Kidney glomerular epithelial cell (primary cell): ENCODE data around the gene PEX12.
A peak's percentile ranks its signal among the peaks of the same experiment; 100 is the strongest.
"Not testable (repeated sequence)": the region's sequence is repeated elsewhere in the genome, so short reads cannot be mapped to it uniquely, and the experiment has no call there.

ENCODE experiments used
- DNase-seq: peaks from one replicate; lab custom pipeline; 2025; lab: John Stamatoyannopoulos, UW

PEX12 gene

DNA sequence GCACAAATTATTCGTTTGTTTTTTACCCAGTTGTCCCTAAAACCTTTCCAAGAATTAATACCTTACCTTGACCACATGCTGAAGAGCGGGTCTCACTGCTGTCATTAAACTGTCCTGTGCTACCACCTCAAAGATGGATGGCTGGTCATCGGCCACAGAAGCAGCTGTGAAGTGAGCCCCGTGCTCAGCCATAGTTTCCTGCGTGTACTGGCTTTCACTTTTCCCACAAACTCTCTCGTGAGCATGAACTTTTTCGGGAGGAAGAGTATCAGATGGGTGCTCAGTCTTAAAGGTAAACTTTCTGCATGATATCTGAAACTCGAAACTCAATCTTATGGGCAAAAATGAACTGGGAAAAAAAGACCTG lies 558 bp downstream of the PEX12 start:
- no peak for DNase-seq

DNA sequence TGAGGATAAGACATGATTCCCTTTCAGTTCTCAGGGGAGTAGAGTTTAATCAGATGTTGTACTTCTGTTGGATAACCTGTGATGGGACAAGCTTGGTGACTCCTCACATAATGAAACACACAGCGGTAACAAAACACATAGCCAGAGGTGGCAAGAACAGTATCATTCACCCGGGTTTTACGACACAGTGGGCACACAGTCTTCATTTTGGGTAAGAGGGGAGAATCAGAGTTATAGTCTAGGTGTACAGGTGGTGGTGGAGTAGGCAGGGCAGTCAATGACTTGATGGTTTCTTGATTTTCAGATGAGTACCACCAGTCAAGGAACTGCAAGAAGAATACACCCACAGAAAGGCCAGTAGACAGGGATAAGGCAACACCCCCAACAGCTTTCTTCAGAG lies 2.6 kb downstream of the PEX12 start:
- DNase-seq, result no peak

DNA sequence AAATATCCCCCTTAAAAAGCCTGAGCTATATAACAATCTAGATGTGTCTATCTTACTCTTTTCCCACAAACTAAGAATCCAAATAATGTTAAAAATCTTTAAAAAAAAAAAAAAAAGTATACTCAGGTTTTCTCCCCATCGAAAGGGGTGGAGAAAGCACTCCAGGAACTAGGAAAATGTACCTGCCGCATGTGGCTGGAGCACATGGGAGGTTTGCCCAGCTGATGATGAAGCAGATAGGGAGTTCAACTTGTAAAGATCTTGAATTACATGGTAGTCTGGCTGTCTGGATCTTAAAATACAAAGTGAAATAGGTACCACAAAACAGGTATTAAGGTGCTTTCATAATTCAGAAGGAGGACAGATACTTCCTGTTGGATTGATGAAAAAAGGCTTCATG lies 9.0 kb downstream of the PEX12 start:
- no peak for DNase-seq

DNA sequence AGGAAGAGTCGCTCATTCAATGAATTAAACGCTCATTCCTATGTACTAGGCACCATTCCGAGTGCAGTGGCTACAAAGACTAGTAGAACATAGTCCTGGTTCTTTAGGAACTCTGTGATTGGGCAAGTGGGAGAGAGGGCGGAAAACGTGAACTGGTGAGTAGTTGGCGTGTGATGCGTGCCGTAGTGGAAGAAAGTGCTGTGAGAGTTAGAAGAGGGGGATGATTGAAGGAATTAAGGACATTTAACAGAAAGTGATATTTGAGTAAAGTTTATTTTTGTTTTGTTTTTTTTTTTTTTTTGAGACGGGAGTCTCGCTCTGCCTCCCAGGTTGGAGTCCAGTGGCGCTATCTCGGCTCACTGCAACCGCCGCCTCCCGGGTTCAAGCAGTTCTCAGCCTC lies 9.8 kb downstream of the PEX12 start:
- peak; percentile 48 for DNase-seq

DNA sequence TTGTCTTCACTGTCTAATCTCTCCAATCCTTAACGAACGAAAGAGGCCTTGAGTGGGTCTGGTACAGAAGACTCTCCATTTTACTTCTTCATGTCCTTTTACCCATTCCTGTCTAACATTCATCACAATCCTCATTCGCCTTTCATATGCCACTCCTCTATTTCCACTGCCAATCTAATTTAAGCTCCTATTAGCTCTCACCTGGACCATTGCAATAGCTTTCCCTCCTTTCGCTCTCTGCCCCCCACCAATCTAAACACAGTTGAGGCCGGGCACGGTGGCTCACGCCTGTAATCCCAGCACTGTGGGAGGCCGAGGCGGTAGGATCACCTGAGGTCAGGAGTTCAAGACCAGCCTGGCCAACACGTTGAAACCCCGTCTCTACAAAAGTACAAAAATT lies 11.4 kb downstream of the PEX12 start:
- no peak for DNase-seq

DNA sequence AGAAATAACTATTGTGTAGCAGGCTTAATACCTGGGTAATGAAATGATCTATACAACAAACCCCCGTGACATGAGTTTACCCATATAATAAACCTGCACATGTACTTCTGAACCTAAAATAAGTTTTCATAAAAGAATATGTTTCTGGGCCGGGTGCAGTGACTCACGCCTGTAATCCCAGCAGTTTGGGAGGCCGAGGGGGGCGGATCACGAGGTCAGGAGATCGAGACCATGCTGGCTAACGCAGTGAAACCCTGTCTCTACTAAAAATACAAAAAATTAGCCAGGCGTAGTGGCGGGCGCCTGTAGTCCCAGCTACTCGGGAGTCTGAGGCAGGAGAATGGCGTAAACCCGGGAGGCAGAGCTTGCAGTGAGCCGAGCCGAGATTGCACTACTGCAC lies 15.2 kb downstream of the PEX12 start:
- DNase-seq, result not testable (repeated sequence)

DNA sequence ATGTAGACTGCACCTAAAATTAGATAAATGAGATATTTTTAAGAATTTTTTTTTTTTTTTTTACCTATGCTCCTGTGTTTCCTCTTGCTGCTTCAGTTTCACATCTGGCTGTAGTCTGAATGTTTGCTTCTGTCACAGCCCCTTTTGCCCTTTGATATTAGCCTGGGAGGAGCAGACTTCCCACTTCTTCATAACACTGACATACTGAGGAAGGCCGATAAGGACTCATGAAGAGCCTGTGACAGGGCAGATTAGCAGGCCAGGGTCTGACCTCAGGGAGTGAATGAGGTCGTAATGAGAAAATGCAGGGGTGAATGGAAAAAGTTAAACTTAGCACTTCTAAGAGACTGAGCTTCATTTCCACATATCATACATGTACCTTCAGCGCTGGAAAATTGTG lies 17.7 kb downstream of the PEX12 start, which contains the start of gene SLFN14:
SLFN14 (minus strand) TSS at position 117 of the 400 bp plus-strand sequence. CDS start 2,757 bp downstream, outside the sequence.
- DNase-seq, result no peak

DNA sequence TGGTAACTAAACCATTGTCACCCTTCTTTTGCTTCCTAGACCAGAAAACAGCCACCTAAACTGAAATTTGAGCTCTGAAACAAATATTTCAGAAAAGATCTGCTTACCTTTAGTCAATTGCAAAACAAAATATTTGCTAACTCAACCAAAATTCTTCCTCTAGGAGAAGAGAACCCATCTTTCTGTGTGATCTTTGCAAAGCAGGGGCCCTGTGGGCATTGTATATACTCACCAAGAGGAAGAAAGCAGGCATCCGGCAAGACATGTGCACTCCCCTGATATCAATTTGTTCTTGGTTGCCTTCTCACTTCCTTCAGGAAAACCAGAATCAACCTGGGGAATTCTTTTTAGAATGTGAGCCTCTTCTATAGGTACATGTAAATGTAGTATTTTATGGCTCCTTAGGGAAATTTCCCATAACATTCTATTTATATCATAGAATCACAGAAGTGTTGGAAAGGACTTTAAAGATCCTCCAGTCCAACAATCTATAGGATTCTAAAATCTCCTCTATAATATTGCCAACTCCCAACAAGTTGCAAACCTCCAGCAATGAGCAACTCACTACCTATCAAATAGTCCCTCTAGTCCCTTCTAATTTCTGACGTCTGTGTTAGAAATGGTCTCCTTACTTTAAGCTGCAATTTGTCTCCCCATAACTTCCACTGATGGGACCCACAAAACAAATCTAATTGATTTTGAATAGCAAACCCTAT lies 18.7 kb downstream of the PEX12 start:
- DNase-seq, result no peak

DNA sequence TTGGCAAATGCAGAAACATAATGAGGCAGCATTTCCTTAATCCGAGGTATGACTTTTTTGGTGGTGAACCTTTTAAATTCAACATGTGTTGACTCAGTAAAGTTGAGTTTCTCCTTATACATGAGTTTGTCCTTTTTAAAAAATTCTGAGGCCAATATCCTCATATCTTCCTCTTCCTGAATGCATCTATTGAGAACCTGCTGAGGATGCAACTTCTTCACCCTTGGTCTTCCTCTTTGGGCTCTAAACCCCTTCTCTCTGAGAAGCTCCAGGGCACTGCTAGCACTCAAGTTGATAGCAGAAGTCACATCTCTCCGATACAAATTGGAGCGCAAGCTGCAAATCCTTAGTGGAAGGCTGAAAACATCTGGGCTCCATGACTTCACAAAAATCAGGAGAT lies 21.0 kb downstream of the PEX12 start:
- DNase-seq, result no peak

DNA sequence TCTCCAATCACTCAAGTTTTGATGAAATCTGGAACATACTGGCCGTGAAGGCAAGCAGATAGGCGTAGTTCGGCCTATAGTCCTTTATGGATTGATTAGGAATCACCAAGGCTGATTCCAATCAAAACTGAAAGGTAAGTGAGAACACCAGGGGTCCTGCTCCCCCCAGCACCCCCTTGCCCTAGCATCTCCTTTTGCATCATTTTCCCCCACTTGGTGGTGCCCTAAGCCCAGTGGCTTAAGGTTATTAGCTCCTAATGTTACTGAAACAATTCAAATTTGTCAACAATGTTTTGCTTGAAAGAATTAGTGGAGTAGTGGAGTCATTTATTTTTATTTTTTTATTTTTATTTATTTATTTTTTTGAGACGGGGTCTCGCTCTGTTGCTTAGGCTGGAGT lies 22.7 kb downstream of the PEX12 start:
- no peak for DNase-seq

DNA sequence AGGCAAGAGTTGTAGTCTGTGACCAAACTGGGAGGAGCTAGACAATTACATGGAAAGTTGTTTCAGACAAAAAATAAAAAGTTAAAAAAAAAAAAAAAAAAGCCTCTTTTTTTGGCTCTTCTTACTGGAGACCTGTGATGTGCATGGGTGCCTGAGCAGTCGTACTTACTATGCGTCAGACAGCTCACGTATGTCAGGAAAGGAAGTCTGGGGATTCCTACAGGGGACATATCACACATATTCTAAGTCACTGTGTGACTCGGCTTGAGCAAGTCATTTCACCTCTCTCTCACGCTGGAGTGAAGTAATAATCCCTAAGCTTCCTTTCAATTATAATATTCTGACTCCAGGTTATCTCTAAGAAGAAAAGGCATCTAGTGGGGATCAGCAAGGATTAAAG lies 23.7 kb downstream of the PEX12 start:
- DNase-seq, result no peak

DNA sequence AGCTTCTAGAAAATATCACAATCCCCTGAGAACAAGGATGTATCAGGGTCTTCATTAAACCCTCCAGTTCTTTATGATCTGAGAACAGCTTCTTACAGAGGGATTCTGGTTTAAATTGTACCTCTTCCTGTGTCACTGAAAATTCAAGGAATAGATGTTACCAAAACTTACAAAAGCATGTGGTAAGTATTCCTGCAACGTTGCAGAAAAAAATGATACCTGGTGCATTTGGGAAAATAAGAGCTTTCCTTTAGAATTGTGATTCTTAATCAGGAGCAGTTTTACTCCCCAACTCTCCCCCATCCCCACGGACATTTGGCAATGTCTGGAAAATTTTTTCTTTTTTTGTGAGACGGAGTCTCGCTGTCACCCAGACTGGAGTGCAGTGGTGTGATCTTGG lies 25.1 kb downstream of the PEX12 start:
- no peak for DNase-seq

DNA sequence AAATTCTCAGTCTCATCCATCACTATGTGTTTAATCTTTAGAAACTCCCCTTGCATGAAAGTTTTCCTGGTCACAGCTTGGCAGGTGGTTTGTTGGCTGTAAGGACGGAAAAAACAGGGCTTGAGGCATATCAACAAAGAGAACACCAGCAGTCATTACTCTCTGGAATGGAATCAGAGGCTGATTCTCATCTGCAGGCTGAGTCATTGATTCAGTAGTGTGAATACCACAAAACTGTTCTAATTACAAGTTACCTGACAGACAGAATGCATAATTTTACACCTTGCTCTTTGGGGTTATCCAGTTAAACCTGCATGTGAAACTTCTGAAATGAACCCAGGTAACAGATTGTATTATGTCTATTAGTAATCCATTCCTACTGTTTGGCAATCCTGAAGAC lies 29.4 kb downstream of the PEX12 start:
- DNase-seq, result no peak

DNA sequence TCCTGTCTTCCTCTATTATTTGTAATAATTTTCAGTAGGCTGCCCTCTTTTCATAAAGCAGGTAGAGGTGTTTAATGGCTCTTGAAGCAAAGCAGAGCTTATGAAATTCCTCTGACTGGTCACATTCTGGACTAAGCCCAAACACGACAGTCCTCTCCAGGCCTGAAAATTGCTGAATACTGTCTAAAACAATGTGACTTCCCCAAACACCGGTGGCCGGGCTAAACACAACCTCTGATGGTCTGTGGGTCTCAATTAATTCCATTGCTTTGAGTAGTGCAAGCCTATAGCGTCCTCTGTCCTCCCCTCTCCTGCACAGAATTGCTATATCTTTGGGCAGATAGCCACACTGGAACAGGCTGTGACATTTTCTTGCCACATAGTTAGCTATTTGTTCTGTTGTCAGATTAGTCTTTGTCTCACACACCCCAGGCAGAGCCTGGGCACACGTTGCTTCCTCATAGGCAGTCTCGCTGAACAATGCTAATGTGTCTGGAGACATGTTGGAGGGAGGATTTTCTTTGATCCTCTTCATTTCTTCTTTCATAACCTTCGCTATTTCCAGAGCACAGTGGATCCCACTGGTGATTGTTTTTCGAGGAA lies 30.1 kb downstream of the PEX12 start:
- DNase-seq, result no peak

DNA sequence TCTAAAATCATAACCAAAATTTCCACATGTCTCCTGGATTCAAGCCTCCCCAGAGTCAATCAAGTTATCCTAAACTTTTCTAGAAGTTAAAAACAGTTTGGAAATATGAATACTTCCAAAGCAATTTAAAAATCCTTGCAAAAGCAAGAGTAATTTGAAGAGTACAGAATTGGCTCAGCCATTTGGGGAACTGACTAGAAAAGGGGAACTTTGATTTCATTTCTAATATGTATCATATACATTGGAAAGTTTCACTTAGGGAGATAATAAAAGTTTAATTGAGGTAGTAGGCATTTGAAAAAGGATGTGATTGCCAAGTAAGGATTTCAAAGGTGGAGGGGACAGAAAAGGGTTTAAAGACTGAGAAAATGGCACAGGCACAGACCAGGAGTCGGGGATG lies 31.9 kb downstream of the PEX12 start:
- no peak for DNase-seq

DNA sequence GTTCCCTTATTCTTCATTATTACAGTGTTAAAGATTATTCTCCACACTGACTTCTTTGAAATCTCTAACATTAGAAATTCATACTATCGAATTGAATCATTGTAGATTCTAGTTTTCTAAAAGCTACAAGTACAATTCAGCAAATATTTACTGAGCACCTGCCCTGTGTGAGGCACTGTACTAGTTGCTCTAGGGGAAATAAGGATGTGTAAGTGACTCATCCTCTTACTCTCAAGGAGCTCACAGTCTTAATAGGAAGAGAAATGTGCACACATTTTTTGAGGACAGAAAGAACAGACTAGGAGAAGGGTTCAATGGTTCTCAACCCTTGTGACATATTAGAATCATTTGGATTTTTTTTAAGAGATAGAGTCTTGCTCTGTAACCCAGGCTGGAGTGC lies 33.2 kb downstream of the PEX12 start:
- no peak for DNase-seq

DNA sequence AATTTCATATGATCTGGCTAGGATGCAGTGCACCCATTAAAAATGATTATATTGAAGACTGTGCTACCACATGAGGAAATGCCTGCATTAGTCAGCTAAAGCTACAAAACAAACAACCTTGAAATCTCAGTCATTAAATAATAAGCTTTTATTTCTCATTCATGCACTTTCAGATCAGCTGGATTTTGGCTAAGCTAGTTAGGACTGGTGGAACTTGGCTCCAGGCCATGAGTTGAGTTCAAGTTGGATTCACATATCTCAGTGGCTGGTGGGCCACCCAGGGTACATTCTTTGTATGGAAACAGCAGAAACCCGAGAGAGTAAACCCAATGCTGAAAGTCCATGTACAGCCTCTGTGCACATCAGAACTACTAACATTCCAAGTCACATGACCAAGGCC lies 34.5 kb downstream of the PEX12 start:
- DNase-seq, result no peak

DNA sequence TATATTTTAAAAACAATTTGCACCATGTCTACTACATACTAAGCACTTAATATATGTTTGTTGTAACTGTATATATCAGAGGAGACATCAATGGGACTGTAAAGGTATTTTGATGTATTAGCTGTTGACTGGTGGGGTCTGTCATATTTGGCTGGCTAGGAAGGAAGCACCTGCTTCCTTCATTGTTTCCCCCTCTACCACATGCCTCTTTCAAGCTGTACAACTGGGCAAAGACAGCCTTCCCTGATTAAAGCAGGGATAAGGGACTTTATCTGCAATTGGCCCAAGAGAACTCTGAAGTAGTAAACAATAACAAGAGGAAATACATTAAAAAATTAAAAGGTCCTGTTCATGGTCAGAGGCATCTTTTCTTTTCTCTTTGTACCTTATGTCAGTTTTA lies 35.4 kb downstream of the PEX12 start:
- DNase-seq, result no peak

DNA sequence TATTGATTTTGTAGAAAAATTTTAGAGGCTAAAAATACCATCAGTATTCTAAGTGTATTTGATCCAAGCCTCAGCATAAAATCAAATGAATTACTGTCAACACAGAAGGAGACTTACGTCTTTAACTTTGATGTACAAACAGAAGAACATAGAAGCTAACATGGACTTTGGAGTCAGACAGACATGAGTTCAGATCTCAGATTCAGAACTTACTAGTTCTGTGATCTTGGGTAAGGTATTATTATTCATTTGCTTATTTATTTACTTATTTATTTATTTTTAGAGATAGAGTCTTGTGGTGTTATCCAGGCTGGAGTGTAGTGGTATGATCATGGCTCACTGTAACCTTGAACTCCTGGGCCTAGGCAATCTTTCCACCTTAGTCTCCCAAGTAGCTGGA lies 36.9 kb downstream of the PEX12 start:
- DNase-seq, result no peak

DNA sequence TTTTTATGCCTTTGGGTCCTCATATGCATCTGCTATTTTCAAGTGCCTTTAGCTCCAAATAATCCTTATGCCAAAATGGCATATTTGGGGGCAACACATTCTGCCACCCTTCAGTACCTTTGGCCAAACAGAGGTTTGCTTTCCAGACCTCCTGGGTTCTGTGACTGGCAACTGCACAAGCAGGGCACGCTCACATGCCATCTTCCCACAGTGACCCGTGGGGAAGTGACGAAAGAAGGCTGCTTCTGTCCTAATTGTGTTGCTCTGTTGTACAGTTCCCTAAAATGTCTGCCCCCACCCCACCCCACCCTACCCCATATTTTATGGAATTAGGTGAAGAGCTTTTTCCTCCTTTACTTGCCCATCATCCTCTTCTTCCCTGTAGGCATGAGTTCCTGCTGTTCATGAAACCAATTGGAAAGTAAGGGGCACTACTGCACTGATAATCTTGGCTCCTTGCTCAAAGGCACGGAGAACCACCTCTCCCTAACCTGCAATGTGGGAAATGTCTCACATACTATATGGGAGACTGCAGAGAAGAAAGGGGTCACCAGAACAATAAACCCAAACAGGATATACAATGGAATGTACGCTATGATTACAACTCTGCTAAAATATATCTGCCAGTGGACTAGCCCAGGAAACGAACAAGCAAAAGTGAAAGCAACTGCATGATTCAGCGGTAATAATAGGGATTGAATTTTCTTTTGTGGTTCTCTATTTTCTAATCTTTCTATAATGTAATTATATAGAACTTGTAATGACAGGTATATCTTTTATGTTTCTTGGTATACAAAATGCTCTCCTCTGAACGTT lies 37.6 kb downstream of the PEX12 start:
- no peak for DNase-seq

DNA sequence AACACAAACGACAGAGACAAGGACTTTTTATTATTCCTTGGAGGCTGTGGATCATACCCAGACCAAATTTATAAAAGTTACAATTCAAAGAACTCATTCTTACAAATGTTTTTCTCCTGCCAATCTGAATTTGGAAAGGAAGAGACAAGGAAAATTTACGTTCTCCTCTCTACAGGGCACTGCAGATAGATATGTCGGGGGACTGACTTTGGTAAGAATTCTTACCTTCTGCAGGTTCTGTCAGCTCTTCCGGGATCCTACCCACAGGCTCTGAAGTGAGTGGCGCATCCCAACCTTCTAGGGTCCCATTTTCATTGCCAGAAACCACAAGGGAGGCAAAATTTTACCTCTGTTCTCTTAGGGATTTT lies 38.7 kb downstream of the PEX12 start:
- DNase-seq, result no peak

DNA sequence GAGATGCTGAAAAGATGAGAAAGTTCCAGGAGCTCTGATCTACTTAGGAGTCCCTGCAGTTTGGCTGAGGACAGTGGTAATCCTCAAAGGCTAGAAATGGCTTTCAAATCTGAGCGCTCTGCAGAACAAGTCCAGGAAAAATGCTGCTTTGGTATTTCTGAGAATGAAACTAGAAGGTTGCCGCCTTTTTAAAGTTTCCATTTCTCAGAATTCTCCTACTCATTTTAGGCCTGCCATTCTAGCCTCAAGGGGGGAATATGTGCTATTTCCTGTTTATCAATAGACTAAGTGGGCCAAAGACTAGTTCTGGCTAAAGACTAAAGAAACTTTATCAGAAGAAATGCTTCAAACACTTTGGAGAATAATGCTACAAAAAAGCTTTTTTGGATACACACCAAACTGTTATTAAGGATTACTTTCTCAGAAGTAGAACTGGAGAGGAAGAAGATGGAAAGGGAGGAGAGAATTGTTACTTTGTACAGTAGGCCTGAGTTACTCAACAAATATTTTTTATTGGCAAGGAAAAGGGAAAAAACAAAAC lies 40.7 kb downstream of the PEX12 start, which contains the start of gene SLFN12L:
SLFN12L (minus strand) TSS at position 78 of the 541 bp plus-strand sequence. CDS start 15,314 bp downstream, outside the sequence.
- DNase-seq, result no peak

DNA sequence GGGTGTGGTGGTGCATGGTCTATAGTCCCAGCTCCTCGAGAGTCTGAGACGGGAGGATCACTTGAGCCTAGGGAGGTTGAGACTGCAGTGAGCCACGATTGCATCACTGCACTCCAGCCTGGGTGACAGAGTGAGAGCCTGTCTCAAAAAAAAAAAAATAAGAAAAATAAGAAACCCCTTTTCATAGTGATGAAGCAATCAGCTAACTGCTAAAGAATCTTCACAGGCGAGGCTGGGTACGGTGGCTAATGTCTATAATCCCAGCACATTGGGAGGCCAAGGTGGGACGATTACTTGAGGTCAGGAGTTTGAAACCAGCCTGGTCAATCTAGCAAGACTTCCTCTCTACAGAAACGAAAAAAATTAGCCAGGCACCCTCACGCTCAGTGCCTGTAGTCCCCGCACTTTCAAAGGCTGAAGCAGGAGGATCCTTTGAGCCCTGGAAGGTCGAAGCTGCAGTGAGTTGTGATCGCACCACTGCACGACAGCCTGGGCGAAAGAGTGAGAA lies 41.7 kb downstream of the PEX12 start:
- no peak for DNase-seq
